Right lobe of liver (tissue), 6 donors: ENCODE measurements around the gene RPL19. TPM values are rescaled to one million over a fixed set of nuclear protein-coding genes. Genes with fewer than 3 reads are reported as not detected.
"Not testable (repeated sequence)": the region's sequence is repeated elsewhere in the genome, so short reads cannot be mapped to it uniquely, and the experiment has no call there.

Experiments
- ATAC-seq, 4 donors: fragments of 200-7000 bp; cut with Tn5 transposase; one replicate each; pipeline ENCODE4 v1.9.1; 2020; ENCODE audit warnings: mild to moderate bottlenecking in 4 of 4, moderate library complexity in 4 of 4
- DNase-seq, 3 donors: peaks; one replicate each; pipeline ENCODE4 v3.0.0-alpha.2; 2020
- H3K27ac ChIP-seq, 3 donors: fragments of 200-600 bp; one replicate each; pipeline ENCODE4 v1.8.0; 2022
- H3K27me3 ChIP-seq, 2 donors: fragments of 200-600 bp; one replicate each; pipeline ENCODE4 v1.8.0; 2022
- H3K36me3 ChIP-seq, 4 donors: fragments of 200-600 bp; sonication (generic) in 1 of 4; one replicate each; pipeline versions ENCODE4 v1.5.1 to v1.8.0; 2017 to 2022; ENCODE audit warnings: control low read depth in 1 of 4
- H3K4me1 ChIP-seq, 4 donors: fragments of 200-600 bp; sonication (generic) in 1 of 4; one replicate each; pipeline versions ENCODE4 v1.5.1 to v1.8.0; 2017 to 2022; ENCODE audit warnings: control low read depth in 1 of 4
- H3K4me3 ChIP-seq, 3 donors: fragments of 200-600 bp; one replicate each; pipeline ENCODE4 v1.8.0; 2022
- H3K9me3 ChIP-seq, 4 donors: fragments of 200-600 bp; sonication (generic) in 1 of 4; one replicate each; pipeline versions ENCODE4 v1.5.1 to v1.8.0; 2017 to 2022; ENCODE audit warnings: control low read depth in 1 of 4
- POLR2A ChIP-seq: fragments of 450-650 bp; IDR thresholded peaks from one replicate; pipeline ENCODE4 v1.6.1; 2017; ENCODE audit warnings: antibody characterized with exemption, mild to moderate bottlenecking
- WGBS: methylation state at CpG from one replicate; pipeline ENCODE4 v1.1.6; 2018; ENCODE audit warnings: low coverage, low lambda C conversion rate; ENCODE audit not compliant: insufficient coverage; ENCODE audit errors: missing lambda C conversion rate; 5-methylcytosine and 5-hydroxymethylcytosine counted together
- intact Hi-C, 2 donors: fragments of 100-400 bp; cut with DNase I; formaldehyde crosslinking; loops; one replicate each; pipeline versions ENCODE4 v1.11.2 to v1.14.1; 2022
- total RNA-seq, 6 experiments: library from RNA; depleted of rRNA in 2 of 6; stranded (reverse); fragments of >200 nt in 2 of 6; fragmentation: NEBNext Ultra II Directional in 3 of 6; extraction: Animal tissue kit (Norgen Biotek cat#: 25700) in 3 of 6; gene quantifications; one replicate each; pipeline versions ENCODE4 v1.1.0 to v1.2.4, GENCODE V29; 2016 to 2023
- TF ChIP-seq, protein P1 (sequence below), 4 donors: fragments of 200-600 bp in 3 of 4; fragments of 450-650 bp in 1 of 4; IDR thresholded peaks; one replicate each; pipeline versions ENCODE4 v1.5.1 to v1.8.0; 2016 to 2022; ENCODE audit warnings: antibody characterized with exemption in 4 of 4, mild to moderate bottlenecking in 2 of 4
- donor health status: DM: no; HTN: yes; CAD: no.
- donor health status: DM: no; HTN: no; CAD: no.
- donor health status: DM: no; HTN: no; CAD: no.
- donor health status: DM: no; HTN: yes; CAD: no.
- donor health status: DM: no; HTN: yes; CAD: no.

Gene RPL19
- total RNA-seq, 6 experiments from 2014 or later: 537 to 1,327 (median 627) TPM

DNA sequence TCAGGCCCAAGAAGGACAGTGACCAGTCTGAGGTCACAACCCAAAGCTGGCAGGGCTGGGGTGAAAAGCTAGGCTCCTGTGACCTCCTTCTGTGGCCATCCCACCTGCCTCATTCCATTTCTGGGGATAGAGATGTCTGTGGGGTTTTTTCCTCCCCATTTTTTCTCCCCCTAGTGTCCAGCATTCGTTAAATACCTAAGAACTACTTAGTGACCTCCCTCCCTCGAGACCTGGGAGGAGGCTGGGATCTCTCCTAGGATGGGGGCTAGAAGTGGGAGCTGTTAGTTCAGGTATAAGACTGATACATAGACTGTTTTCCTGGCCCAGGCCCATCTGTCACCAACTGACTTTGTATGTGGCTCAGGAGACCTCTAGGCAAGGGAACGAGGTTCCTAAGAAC, 46.2 kb downstream of the RPL19 start:
- H3K4me1 ChIP-seq: no peaks in the 10 kb centered on the region
- TF ChIP-seq, protein P1, sequence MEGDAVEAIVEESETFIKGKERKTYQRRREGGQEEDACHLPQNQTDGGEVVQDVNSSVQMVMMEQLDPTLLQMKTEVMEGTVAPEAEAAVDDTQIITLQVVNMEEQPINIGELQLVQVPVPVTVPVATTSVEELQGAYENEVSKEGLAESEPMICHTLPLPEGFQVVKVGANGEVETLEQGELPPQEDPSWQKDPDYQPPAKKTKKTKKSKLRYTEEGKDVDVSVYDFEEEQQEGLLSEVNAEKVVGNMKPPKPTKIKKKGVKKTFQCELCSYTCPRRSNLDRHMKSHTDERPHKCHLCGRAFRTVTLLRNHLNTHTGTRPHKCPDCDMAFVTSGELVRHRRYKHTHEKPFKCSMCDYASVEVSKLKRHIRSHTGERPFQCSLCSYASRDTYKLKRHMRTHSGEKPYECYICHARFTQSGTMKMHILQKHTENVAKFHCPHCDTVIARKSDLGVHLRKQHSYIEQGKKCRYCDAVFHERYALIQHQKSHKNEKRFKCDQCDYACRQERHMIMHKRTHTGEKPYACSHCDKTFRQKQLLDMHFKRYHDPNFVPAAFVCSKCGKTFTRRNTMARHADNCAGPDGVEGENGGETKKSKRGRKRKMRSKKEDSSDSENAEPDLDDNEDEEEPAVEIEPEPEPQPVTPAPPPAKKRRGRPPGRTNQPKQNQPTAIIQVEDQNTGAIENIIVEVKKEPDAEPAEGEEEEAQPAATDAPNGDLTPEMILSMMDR (IDR thresholded peaks at IDR 0.05): no peak
- TF ChIP-seq POLR2A: no peak
- H3K9me3 ChIP-seq: no peaks in the 10 kb centered on the region
- H3K36me3 ChIP-seq: no peaks in the 10 kb centered on the region
- no peaks in the 10 kb centered on the region for H3K27me3 ChIP-seq
- H3K27ac ChIP-seq: no peak overlapping the region
- DNase-seq (no peak), ATAC-seq (no peak)
- intact Hi-C loops: no loop called here
- 48% methylated on average over 3 of the region's 3 CpGs for WGBS
- H3K4me3 ChIP-seq: no peak overlapping the region

DNA sequence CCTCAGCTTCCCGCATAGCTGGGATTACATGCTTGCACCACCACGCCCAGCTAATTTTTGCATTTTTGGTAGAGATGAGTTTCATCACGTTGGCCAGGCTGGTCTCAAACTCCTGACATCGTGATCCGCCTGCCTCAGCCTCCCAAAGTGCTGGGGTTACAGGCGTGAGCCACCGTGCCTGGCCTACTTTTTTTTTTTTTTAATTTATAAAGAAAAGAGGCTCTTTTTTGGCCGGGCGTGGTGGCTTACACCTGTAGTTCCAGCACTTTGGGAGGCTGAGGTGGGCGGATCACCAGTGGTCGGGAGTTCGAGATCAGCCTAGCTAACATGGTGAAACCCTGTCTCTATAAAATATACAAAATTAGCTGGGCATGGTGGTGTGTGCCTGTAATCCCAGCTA, 50.0 kb downstream of the RPL19 start:
- H3K27ac ChIP-seq, H3K36me3 ChIP-seq, ATAC-seq, intact Hi-C loops, H3K9me3 ChIP-seq, H3K4me1 ChIP-seq, H3K27me3 ChIP-seq, H3K4me3 ChIP-seq: not testable (repeated sequence)
- WGBS: 98% methylated on average over 10 of the region's 12 CpGs
- DNase-seq: peak in 1 of 3 donors; percentile 20

DNA sequence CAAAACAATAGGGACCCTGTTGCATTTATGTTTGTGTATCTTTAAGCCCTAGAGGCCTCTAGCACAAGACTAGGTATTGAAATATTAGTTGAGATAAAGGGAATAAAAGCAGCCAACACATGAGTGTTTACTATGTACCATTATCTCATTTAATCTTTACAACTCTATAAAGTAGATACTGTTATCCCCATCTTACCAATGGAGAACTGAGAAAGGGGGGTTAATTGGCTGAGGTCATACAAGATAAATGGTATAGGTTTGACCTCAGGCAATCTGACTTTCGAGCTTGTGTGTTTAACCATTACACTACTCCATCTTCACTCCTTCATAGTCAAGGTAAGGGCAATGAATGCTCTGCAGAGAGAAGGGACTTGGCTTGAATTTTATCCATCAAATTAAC, 51.9 kb downstream of the RPL19 start:
- no peaks in the 10 kb centered on the region for H3K27me3 ChIP-seq
- intact Hi-C loops: no loop called here
- no peak overlapping the region for H3K27ac ChIP-seq
- no peak for ATAC-seq
- 83% methylated on average over 1 of the region's 1 CpG for WGBS
- TF ChIP-seq, protein P1 (IDR thresholded peaks at IDR 0.05): no peak
- no peak for TF ChIP-seq POLR2A
- peaks cover 0 to 12% (median 4%) of the 10 kb centered on the region in 4 donors for H3K4me1 ChIP-seq
- no peak for DNase-seq
- no peak overlapping the region for H3K4me3 ChIP-seq
- peaks cover 0 to 3% (median 0%) of the 10 kb centered on the region in 4 donors for H3K36me3 ChIP-seq
- H3K9me3 ChIP-seq: no peaks in the 10 kb centered on the region

DNA sequence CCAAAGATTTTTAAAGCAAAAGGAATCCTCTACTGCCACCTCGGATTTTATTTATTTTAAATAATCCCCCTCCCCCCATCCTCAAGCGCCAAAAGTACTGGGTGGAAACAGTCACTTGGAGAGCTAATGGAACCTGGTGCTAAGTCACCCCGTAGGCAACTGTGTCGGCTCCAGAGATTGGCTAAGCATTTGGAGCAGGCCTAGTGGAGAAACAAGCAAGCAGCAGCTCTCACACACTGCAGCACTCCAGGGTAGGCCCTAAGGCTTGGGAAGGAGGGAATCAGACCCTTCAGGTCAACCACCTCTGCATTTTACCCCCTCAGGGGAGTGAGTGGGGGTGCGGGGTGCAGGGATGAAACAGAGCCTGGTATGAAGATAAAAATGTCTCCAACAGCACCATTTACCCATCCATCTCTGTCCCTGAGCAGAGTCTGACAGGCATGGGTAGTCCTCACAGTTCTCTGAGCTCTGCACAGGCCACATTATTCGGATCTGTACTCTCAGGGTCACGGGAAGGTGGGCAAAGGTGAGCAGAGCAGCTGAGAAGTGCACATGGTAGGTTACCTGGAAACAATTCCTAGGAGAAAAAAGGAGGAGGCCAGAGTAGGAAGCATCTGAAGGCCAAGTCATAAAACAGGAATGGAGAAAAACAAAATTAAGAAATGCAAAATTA, 52.8 kb downstream of the RPL19 start:
- Histone ChIP-seq H3K36me3 (peaks cover 0 to 6% (median 0%) of the 10 kb centered on the region in 4 donors), H3K4me1 (peaks cover 0 to 18% (median 7%) of the 10 kb centered on the region in 4 donors), H3K27me3 (no peaks in the 10 kb centered on the region), H3K9me3 (no peaks in the 10 kb centered on the region), H3K27ac (no peak overlapping the region), H3K4me3 (no peak overlapping the region)
- TF ChIP-seq, protein P1 (IDR thresholded peaks at IDR 0.05): no peak
- 87% methylated on average over 6 of the region's 7 CpGs for WGBS
- intact Hi-C loops: no loop called here
- no peak for ATAC-seq
- no peak for DNase-seq

Other genes starting within 250 kb of the RPL19 start
- not detected for gene FBXO47, start 232.9 kb upstream of the RPL19 start, total RNA-seq
- 1 to 10 TPM in 1 of 6 experiments, under 1 TPM in 5; 0.11 to 1.6 (median 0.54) TPM for gene PLXDC1, start 48.6 kb upstream of the RPL19 start, total RNA-seq
- not detected for gene ARL5C, start 34.1 kb upstream of the RPL19 start, total RNA-seq
- gene CACNB1, start 2.6 kb upstream of the RPL19 start, total RNA-seq: 1 to 10 TPM in 1 of 6 experiments, under 1 TPM in 4, not detected in 1; 0.18 to 1.3 (median 0.27) TPM
- not detected for gene STAC2, start 25.7 kb downstream of the RPL19 start, total RNA-seq
- 1 to 10 TPM; 6.0 to 9.8 (median 8.5) TPM for gene FBXL20, start 201.3 kb downstream of the RPL19 start, total RNA-seq